Measurements from ENCODE around the gene MYO10.

MYO10 gene

DNA sequence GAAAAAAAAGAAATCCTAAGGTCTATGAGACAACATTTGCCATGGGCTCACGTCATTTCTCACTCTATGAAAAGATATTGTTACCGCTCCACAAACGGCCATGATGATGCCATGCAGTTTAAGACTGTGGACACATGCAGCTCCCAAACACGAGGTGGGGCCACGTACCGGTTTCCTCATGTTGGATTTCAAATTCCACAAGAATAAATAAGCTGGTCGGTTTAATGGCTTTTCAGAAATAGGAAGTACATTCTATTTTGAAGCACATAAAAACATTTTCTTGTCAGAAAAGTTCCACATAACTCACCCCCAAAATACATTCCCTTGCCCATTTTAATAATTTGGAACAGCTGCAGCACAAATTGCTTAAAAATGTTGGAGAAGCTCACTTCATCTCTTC, 130.6 kb downstream of the MYO10 start:
- no peak overlapping the region for H3K4me2 ChIP-seq
- H3K36me3 ChIP-seq (ENCODE audit: insufficient read depth), result no peaks in the 10 kb centered on the region
- H3K79me2 ChIP-seq (ENCODE audit: insufficient read depth, low read depth), result no peaks in the 10 kb centered on the region
- no peak overlapping the region for H2AFZ ChIP-seq (ENCODE audit: low read depth)
- H3K4me3 ChIP-seq (IDR thresholded peaks at IDR 0.05; ENCODE audit: insufficient read depth, low read depth, low read length), result no peak overlapping the region
- no peaks in the 10 kb centered on the region for H3K4me1 ChIP-seq (ENCODE audit: low read depth, poor library complexity, severe bottlenecking)
- H3K27me3 ChIP-seq (ENCODE audit: insufficient read depth, low read depth), result no peaks in the 10 kb centered on the region
- H4K20me1 ChIP-seq (ENCODE audit: insufficient read depth), result no peaks in the 10 kb centered on the region
- no peak overlapping the region for H3K27ac ChIP-seq
- H3K9ac ChIP-seq, result no peak overlapping the region
- TF ChIP-seq CTCF (conservative IDR thresholded peaks at IDR 0.05; ENCODE audit: low read depth, low read length), result no peak

DNA sequence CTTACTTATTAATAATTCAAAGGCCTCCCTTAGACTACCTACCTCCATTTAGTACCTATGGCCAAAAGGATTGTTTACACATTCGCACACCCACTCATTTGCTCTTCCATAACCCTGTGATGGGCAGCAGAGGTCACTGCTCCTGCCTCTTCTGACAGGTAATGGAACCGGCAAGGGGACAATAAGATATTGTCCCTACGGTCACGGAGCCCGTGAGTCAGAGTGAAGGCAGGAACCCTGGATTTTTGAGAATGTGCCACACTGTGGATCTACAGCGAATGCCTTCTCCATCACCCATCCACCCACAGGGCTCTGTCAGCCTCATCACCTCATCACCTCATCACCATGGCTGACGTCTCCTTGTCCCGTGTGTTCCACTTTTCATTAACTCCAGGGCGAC, 132.3 kb downstream of the MYO10 start:
- Histone ChIP-seq H4K20me1 (ENCODE audit: insufficient read depth) (no peaks in the 10 kb centered on the region), H3K9ac (no peak overlapping the region), H3K27ac (no peak overlapping the region), H2AFZ (ENCODE audit: low read depth) (no peak overlapping the region), H3K27me3 (ENCODE audit: insufficient read depth, low read depth) (no peaks in the 10 kb centered on the region), H3K36me3 (ENCODE audit: insufficient read depth) (no peaks in the 10 kb centered on the region), H3K4me3 (IDR thresholded peaks at IDR 0.05; ENCODE audit: insufficient read depth, low read depth, low read length) (no peak overlapping the region), H3K4me1 (ENCODE audit: low read depth, poor library complexity, severe bottlenecking) (no peaks in the 10 kb centered on the region), H3K79me2 (ENCODE audit: insufficient read depth, low read depth) (no peaks in the 10 kb centered on the region), H3K4me2 (no peak overlapping the region)
- TF ChIP-seq CTCF (conservative IDR thresholded peaks at IDR 0.05; ENCODE audit: low read depth, low read length), result no peak

DNA sequence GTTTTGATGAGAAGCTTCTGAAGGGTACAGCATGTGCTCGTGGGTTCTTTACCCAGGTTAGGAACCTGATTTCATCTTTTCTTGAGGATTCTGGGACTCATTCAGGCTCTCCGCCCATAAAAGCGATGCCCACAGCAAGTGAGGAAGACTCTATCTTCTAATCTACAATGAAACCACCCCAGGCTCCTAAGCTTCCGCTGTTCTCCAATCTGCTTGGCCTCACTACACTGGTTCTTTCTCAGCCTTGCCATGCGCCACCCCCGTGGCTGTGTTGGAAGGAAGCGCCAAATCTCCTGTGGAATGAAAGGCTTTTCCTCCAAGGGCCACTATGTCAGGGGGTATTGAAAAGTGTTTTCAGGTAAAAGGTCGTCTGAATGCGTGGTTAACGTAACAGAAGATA, 135.6 kb downstream of the MYO10 start:
- Histone ChIP-seq H3K79me2 (ENCODE audit: insufficient read depth, low read depth) (no peaks in the 10 kb centered on the region), H3K4me2 (no peak overlapping the region), H2AFZ (ENCODE audit: low read depth) (no peak overlapping the region), H3K4me3 (IDR thresholded peaks at IDR 0.05; ENCODE audit: insufficient read depth, low read depth, low read length) (no peak overlapping the region), H3K9ac (no peak overlapping the region), H3K27ac (no peak overlapping the region), H3K4me1 (ENCODE audit: low read depth, poor library complexity, severe bottlenecking) (no peaks in the 10 kb centered on the region), H3K36me3 (ENCODE audit: insufficient read depth) (no peaks in the 10 kb centered on the region), H4K20me1 (ENCODE audit: insufficient read depth) (no peaks in the 10 kb centered on the region), H3K27me3 (ENCODE audit: insufficient read depth, low read depth) (no peaks in the 10 kb centered on the region)
- TF ChIP-seq CTCF (conservative IDR thresholded peaks at IDR 0.05; ENCODE audit: low read depth, low read length), result no peak

GRCh38 chr5:16799796-16800195, 136.3 kb downstream of the MYO10 start:
- Histone ChIP-seq H3K9ac (no peak overlapping the region), H3K36me3 (ENCODE audit: insufficient read depth) (no peaks in the 10 kb centered on the region), H3K27ac (no peak overlapping the region), H3K79me2 (ENCODE audit: insufficient read depth, low read depth) (no peaks in the 10 kb centered on the region), H3K4me2 (no peak overlapping the region), H3K27me3 (ENCODE audit: insufficient read depth, low read depth) (no peaks in the 10 kb centered on the region), H3K4me3 (IDR thresholded peaks at IDR 0.05; ENCODE audit: insufficient read depth, low read depth, low read length) (no peak overlapping the region), H4K20me1 (ENCODE audit: insufficient read depth) (no peaks in the 10 kb centered on the region), H3K4me1 (ENCODE audit: low read depth, poor library complexity, severe bottlenecking) (no peaks in the 10 kb centered on the region), H2AFZ (ENCODE audit: low read depth) (no peak overlapping the region)
- TF ChIP-seq CTCF (conservative IDR thresholded peaks at IDR 0.05; ENCODE audit: low read depth, low read length), result no peak

GRCh38 chr5:16797951-16798350, 138.1 kb downstream of the MYO10 start:
- no peak for TF ChIP-seq CTCF (conservative IDR thresholded peaks at IDR 0.05; ENCODE audit: low read depth, low read length)
- Histone ChIP-seq H3K36me3 (ENCODE audit: insufficient read depth) (no peaks in the 10 kb centered on the region), H3K4me1 (ENCODE audit: low read depth, poor library complexity, severe bottlenecking) (no peaks in the 10 kb centered on the region), H3K4me2 (no peak overlapping the region), H3K27me3 (ENCODE audit: insufficient read depth, low read depth) (no peaks in the 10 kb centered on the region), H3K4me3 (IDR thresholded peaks at IDR 0.05; ENCODE audit: insufficient read depth, low read depth, low read length) (no peak overlapping the region), H3K27ac (no peak overlapping the region), H2AFZ (ENCODE audit: low read depth) (no peak overlapping the region), H3K9ac (no peak overlapping the region), H4K20me1 (ENCODE audit: insufficient read depth) (no peaks in the 10 kb centered on the region), H3K79me2 (ENCODE audit: insufficient read depth, low read depth) (no peaks in the 10 kb centered on the region)
